Neuronal stem cell (in vitro differentiated cells): Measurements from ENCODE around the gene ADAMTS18.

ENCODE experiments used
- DNase-seq: peaks from one replicate; pipeline ENCODE4 v3.0.0-alpha.2; 2013; ENCODE audit warnings: low spot score
- H2AFZ ChIP-seq: one replicate; pipeline ENCODE4 v1.6.1; 2013; ENCODE audit warnings: mild to moderate bottlenecking, low read length, inconsistent platforms
- H2AK5ac ChIP-seq: 2 replicates; pipeline ENCODE4 v1.6.1; 2013; ENCODE audit warnings: low read depth, mild to moderate bottlenecking, inconsistent platforms, low read length, moderate library complexity, mixed read lengths
- H2BK120ac ChIP-seq: 2 replicates; pipeline ENCODE4 v1.6.1; 2013; ENCODE audit warnings: low read depth, mild to moderate bottlenecking, inconsistent platforms, low read length, moderate library complexity, mixed read lengths
- H2BK12ac ChIP-seq: one replicate; pipeline ENCODE4 v1.6.1; 2013; ENCODE audit warnings: low read length, inconsistent platforms
- H2BK15ac ChIP-seq: 2 replicates; pipeline ENCODE4 v1.6.1; 2013; ENCODE audit warnings: mild to moderate bottlenecking, low read length, inconsistent platforms, mixed read lengths
- H2BK5ac ChIP-seq: one replicate; pipeline ENCODE4 v1.6.1; 2013; ENCODE audit warnings: inconsistent platforms, mild to moderate bottlenecking, low read length, moderate library complexity
- H3K14ac ChIP-seq: one replicate; pipeline ENCODE4 v1.6.1; 2013; ENCODE audit warnings: low read length, inconsistent platforms
- H3K18ac ChIP-seq: 2 replicates; pipeline ENCODE4 v1.6.1; 2013; ENCODE audit warnings: low read length, inconsistent platforms
- H3K23ac ChIP-seq: 2 replicates; pipeline ENCODE4 v1.6.1; 2013; ENCODE audit warnings: low read depth, mild to moderate bottlenecking, mixed read lengths, low read length, inconsistent platforms; ENCODE audit not compliant: poor library complexity
- H3K27ac ChIP-seq: replicated peaks from 3 replicates; pipeline ENCODE4 v1.5.1; 2013; ENCODE audit warnings: low read length, inconsistent platforms
- H3K27me3 ChIP-seq, 3 experiments: 2 replicates each; pipeline ENCODE4 v1.6.1; 2013; ENCODE audit warnings: low read length in 3 of 3, mild to moderate bottlenecking in 2 of 3, inconsistent platforms in 1 of 3, low read depth in 1 of 3, mixed read lengths in 1 of 3, moderate library complexity in 1 of 3; ENCODE audit not compliant: control insufficient read depth in 3 of 3, insufficient read depth in 3 of 3
- H3K36me3 ChIP-seq, 2 donors: replicated peaks in 1 of 2; 2 replicates each; pipeline ENCODE4 v1.6.1; 2013; ENCODE audit warnings: low read length in 2 of 2; ENCODE audit not compliant: control insufficient read depth in 2 of 2, insufficient read depth in 2 of 2
- H3K4ac ChIP-seq: 2 replicates; pipeline ENCODE4 v1.6.1; 2013; ENCODE audit warnings: inconsistent platforms, mild to moderate bottlenecking, low read length, moderate library complexity
- H3K4me1 ChIP-seq, 2 donors: 1 replicate in 1 of 2; 2 replicates in 1 of 2; pipeline ENCODE4 v1.6.1; 2013; ENCODE audit warnings: low read length in 2 of 2, low read depth in 1 of 2; ENCODE audit not compliant: control insufficient read depth in 2 of 2, insufficient read depth in 1 of 2
- H3K4me2 ChIP-seq: one replicate; pipeline ENCODE4 v1.6.1; 2013; ENCODE audit warnings: mild to moderate bottlenecking, low read length, inconsistent platforms; ENCODE audit not compliant: insufficient read depth, poor library complexity, severe bottlenecking
- H3K4me3 ChIP-seq, 2 donors: 2 replicates each; pipeline ENCODE4 v1.5.1; 2013; ENCODE audit warnings: low read length in 2 of 2, mild to moderate bottlenecking in 2 of 2, inconsistent platforms in 1 of 2, moderate library complexity in 1 of 2
- H3K79me1 ChIP-seq: one replicate; pipeline ENCODE4 v1.6.1; 2013; ENCODE audit warnings: low read depth, mild to moderate bottlenecking, inconsistent platforms, low read length, moderate library complexity
- H3K9ac ChIP-seq: one replicate; pipeline ENCODE4 v1.6.1; 2013; ENCODE audit warnings: mild to moderate bottlenecking, low read depth, low read length, inconsistent platforms; ENCODE audit not compliant: poor library complexity
- H3K9me3 ChIP-seq, 2 donors: replicated peaks in 1 of 2; 2 replicates each; pipeline versions ENCODE3 to v1.6.1; 2013; ENCODE audit warnings: low read length in 2 of 2, mild to moderate bottlenecking in 2 of 2, inconsistent platforms in 1 of 2, low read depth in 1 of 2, mixed read lengths in 1 of 2, moderate library complexity in 1 of 2; ENCODE audit not compliant: control insufficient read depth in 2 of 2, insufficient read depth in 1 of 2
- H4K8ac ChIP-seq: one replicate; pipeline ENCODE4 v1.6.1; 2013; ENCODE audit warnings: low read depth, mild to moderate bottlenecking, inconsistent platforms, low read length, moderate library complexity
- H4K91ac ChIP-seq: one replicate; pipeline ENCODE4 v1.6.1; 2013; ENCODE audit warnings: low read length, low read depth, mild to moderate bottlenecking, inconsistent platforms; ENCODE audit not compliant: poor library complexity
- whole genome bisulfite sequencing, 2 donors: extraction: QIAGEN DNeasy Blood & Tissue Kit; methylation state at CpG; one replicate each; pipeline ENCODE4 v1.1.7; 2013; ENCODE audit warnings: missing lambda C conversion rate in 2 of 2, mixed read lengths in 1 of 2; ENCODE audit not compliant: insufficient read length in 2 of 2, insufficient replicate concordance in 1 of 2; ENCODE audit errors: extremely low coverage in 2 of 2; 5-methylcytosine and 5-hydroxymethylcytosine counted together

The ADAMTS18 gene

DNA sequence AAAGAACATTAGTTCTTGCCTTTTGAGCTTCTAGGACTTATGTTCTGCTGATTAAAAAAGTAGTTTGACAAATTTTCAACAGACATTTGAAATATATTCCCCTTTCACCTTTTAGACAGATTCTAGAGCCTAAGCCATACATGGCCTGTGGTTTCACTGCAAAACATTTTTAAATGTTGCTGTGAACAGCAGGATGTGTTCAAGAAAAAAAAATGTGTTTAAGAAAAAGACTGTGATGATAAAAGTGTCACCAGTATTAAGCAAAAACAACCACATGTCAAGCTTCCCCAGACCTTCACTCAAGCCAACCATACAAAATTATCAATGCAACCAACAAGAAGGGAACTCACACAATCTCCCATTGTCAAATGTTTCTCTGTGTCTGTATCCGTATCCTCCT, 132.2 kb downstream of the ADAMTS18 start:
- H4K8ac ChIP-seq = no peak overlapping the region
- no peak overlapping the region for H3K18ac ChIP-seq
- no peak overlapping the region for H2BK15ac ChIP-seq
- H3K4me1 ChIP-seq = peaks cover 0 to 8% of the 10 kb centered on the region in 2 donors
- H3K9me3 ChIP-seq = no peaks in the 10 kb centered on the region
- H2BK12ac ChIP-seq = no peak overlapping the region
- no peak overlapping the region for H3K14ac ChIP-seq
- no peak overlapping the region for H3K4me3 ChIP-seq
- no peak overlapping the region for H2BK5ac ChIP-seq
- H3K4me2 ChIP-seq = no peak overlapping the region
- H3K23ac ChIP-seq = no peak overlapping the region
- no peak for DNase-seq
- H3K36me3 ChIP-seq = no peaks in the 10 kb centered on the region
- no peaks in the 10 kb centered on the region for H3K27me3 ChIP-seq
- WGBS, 2 donors = no CpG with 5 or more reads among the region's 1 CpG
- no peak overlapping the region for H3K27ac ChIP-seq
- H3K9ac ChIP-seq = no peak overlapping the region
- H3K79me1 ChIP-seq = no peaks in the 10 kb centered on the region
- no peak overlapping the region for H2BK120ac ChIP-seq
- H3K4ac ChIP-seq = no peak overlapping the region
- no peak overlapping the region for H2AFZ ChIP-seq
- H2AK5ac ChIP-seq = no peak overlapping the region
- H4K91ac ChIP-seq = no peak overlapping the region

DNA sequence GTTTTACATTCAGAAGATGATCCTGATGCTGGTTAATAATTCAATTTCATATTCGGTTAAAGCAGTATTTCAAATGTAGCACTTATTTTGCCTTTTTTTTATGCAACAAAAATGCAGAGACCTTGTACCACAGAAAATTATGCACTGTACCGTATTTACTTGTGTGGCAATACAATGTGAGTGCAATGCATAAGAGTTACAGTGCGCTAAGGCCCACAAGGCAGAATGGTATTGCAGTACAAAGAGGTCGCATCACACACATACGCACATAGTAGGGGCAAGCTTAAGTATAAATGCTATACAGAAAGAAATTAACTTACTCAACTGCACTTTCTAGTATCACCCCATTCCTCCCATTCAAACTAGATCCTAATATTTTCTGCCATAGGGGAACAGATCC, 132.6 kb downstream of the ADAMTS18 start:
- Histone ChIP-seq H3K4me1 (peaks cover 0 to 4% of the 10 kb centered on the region in 2 donors), H3K27ac (no peak overlapping the region), H3K4me2 (no peak overlapping the region), H3K14ac (no peak overlapping the region), H2BK15ac (no peak overlapping the region), H3K27me3 (no peaks in the 10 kb centered on the region), H2AFZ (no peak overlapping the region), H3K79me1 (no peaks in the 10 kb centered on the region), H3K9me3 (no peaks in the 10 kb centered on the region), H3K4me3 (no peak overlapping the region), H3K36me3 (no peaks in the 10 kb centered on the region), H3K9ac (no peak overlapping the region), H4K91ac (no peak overlapping the region), H3K4ac (no peak overlapping the region), H3K23ac (no peak overlapping the region), H2BK12ac (no peak overlapping the region), H2AK5ac (no peak overlapping the region), H4K8ac (no peak overlapping the region), H3K18ac (no peak overlapping the region), H2BK120ac (no peak overlapping the region), H2BK5ac (no peak overlapping the region)
- no CpG with 5 or more reads among the region's 5 CpGs for WGBS, 2 donors
- no peak for DNase-seq

DNA sequence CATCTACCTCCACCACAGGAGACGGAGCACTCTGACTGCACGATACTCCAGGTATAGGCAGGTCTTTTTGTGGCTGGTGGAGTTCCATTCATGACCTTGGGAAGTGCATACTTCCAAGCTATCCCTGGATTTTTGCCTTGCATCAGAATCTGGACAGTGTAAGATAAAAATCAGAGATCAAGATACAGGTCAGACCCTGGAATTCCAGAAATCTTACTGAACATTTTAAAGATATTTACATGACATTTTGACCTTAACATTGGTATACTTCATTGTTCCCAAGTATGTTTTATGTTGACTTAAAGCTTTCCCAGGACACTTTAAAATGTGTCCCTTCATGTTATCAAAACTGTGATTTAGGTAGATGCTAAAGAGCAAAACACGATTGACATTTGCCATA, 134.6 kb downstream of the ADAMTS18 start:
- H2AFZ ChIP-seq = no peak overlapping the region
- no peak overlapping the region for H4K8ac ChIP-seq
- H3K4me3 ChIP-seq = no peak overlapping the region
- no peak overlapping the region for H2BK12ac ChIP-seq
- H3K9ac ChIP-seq = no peak overlapping the region
- H3K4ac ChIP-seq = no peak overlapping the region
- no peaks in the 10 kb centered on the region for H3K36me3 ChIP-seq
- no peak overlapping the region for H3K14ac ChIP-seq
- no peak overlapping the region for H3K4me2 ChIP-seq
- H3K23ac ChIP-seq = no peak overlapping the region
- no peaks in the 10 kb centered on the region for H3K27me3 ChIP-seq
- H3K27ac ChIP-seq = no peak overlapping the region
- no peak overlapping the region for H2BK120ac ChIP-seq
- no peaks in the 10 kb centered on the region for H3K79me1 ChIP-seq
- no peak overlapping the region for H4K91ac ChIP-seq
- no peaks in the 10 kb centered on the region for H3K9me3 ChIP-seq
- no peak for DNase-seq
- H2BK15ac ChIP-seq = no peak overlapping the region
- no peak overlapping the region for H3K18ac ChIP-seq
- H2AK5ac ChIP-seq = no peak overlapping the region
- H2BK5ac ChIP-seq = no peak overlapping the region
- WGBS, 2 donors = no CpG with 5 or more reads among the region's 3 CpGs
- H3K4me1 ChIP-seq = peaks cover 0 to 3% of the 10 kb centered on the region in 2 donors

DNA sequence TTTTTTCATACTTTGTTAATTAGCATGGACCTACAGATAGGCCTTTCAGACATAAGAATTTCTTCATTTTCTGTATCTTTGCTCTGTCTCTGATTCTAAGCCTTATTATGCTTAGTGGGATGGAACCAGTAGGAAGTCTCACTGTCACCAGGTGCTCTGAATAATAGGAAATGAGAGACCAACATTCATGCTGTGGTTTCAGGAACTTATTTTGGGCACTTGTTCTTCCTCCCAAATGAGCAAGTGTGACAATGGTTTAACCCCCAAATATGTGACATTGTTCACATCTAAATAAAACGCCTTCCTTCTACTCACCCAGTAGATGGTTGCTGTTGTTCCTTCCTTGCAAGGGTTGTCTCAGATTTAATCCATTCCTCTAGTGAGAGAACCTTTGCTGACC, 135.4 kb downstream of the ADAMTS18 start:
- no peak overlapping the region for H3K18ac ChIP-seq
- H3K23ac ChIP-seq = no peak overlapping the region
- H3K4me1 ChIP-seq = peaks cover 0 to 3% of the 10 kb centered on the region in 2 donors
- no peak overlapping the region for H3K9ac ChIP-seq
- no peak overlapping the region for H3K27ac ChIP-seq
- H3K14ac ChIP-seq = no peak overlapping the region
- H3K4me3 ChIP-seq = no peak overlapping the region
- no peak overlapping the region for H2BK15ac ChIP-seq
- H4K8ac ChIP-seq = no peak overlapping the region
- H2AFZ ChIP-seq = no peak overlapping the region
- no peaks in the 10 kb centered on the region for H3K9me3 ChIP-seq
- no peak for DNase-seq
- no peak overlapping the region for H2BK12ac ChIP-seq
- H2AK5ac ChIP-seq = no peak overlapping the region
- no peak overlapping the region for H2BK120ac ChIP-seq
- H3K36me3 ChIP-seq = no peaks in the 10 kb centered on the region
- H3K27me3 ChIP-seq = no peaks in the 10 kb centered on the region
- no peaks in the 10 kb centered on the region for H3K79me1 ChIP-seq
- no CpG with 5 or more reads among the region's 1 CpG for WGBS, 2 donors
- no peak overlapping the region for H2BK5ac ChIP-seq
- H4K91ac ChIP-seq = no peak overlapping the region
- no peak overlapping the region for H3K4me2 ChIP-seq
- no peak overlapping the region for H3K4ac ChIP-seq
